ENCODE results near the gene SLC22A12.

Gene SLC22A12

DNA sequence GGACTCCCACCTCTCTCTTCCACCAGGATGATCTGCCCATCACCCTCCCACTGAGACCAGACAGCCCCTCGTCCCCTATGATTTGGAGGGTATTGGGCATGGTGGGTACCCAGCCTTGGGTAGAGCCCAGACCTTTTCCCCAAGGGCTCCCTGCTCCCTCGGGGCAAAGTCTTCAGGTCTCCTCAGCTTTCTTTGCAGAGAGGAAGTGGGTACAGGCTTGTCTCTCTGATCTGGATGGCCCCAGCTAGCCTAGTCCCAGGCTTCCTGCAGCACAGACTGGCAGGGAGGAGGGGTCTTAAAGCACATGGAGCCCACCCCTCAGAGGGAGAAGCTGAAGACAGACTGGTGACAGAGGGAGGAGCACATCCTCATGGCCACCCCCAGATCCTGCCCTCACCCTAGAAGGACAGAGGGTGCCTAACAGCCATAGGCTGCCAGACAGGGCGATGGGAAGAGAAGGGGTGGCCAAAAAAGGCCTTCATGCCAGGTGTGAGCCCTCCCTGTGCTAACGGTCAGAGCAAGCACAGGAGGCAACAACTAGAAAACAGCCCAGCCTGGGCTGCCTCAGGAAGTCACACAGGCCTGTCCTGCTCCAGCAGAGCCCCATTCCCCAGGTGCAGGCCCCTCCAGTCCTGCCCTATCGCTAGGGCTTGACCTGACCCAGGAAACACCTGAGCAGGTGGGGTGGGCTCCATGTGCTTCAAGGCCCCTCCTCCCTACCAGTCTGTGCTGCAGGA, 30.4 kb downstream of the SLC22A12 start:
- DNase-seq (ENCODE audit: low spot score) = no peak
- FAIRE-seq = no peak

GRCh38 chr11:64622681-64623080, 31.7 kb downstream of the SLC22A12 start:
- no peak for DNase-seq (ENCODE audit: low spot score)
- FAIRE-seq = no peak

DNA sequence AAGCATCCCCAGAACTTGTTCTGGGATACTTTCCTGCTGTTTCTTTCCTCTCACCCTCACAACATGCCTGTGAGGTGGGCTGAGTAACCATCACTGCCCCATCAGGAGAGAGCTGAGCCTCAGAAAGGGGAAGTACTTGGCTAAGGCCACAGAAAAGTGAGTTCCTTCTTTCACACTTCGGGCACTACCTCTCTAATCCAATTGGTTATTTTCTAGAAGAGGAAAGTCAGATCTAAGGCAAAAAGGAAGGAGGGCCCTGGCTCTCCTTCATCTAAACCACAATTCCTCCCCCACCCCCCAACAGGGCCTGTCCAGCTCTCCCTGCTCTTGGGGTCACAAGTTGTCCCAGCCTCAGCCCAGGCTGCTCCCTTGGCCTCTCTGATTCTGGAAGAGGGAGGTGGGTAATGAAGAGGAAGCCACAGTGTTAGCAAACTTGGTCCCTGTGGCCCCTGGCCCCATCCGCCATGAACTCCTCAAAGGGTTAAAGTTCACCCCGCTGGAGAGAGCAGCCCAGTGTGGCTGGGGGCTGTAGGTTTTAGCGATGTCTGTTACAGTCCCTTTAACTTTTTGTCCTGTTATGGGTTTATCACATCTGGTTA, 34.0 kb downstream of the SLC22A12 start:
- FAIRE-seq = no peak
- DNase-seq (ENCODE audit: low spot score) = no peak

DNA sequence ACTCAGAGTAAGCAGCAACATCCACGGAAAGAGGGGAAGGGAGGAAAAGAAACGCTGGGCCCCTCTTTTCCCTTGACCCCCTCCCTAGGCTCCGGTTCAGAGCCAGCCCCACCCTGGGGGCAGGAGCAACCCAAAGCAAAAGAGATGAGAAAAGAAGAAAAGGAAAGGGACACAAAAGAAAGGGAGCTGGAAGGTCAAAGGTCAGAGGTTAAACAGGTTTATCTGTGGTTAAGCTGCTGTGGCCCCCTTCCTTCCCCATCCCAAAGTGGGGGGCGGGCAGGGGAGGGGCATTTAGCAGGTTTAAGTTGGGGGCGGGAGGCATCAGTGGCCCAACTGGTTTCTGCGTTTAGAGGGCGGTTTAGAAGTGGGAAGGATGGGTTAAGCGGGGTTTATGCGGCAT, 35.6 kb downstream of the SLC22A12 start:
- DNase-seq (ENCODE audit: low spot score) (no peak), FAIRE-seq (no peak)

DNA sequence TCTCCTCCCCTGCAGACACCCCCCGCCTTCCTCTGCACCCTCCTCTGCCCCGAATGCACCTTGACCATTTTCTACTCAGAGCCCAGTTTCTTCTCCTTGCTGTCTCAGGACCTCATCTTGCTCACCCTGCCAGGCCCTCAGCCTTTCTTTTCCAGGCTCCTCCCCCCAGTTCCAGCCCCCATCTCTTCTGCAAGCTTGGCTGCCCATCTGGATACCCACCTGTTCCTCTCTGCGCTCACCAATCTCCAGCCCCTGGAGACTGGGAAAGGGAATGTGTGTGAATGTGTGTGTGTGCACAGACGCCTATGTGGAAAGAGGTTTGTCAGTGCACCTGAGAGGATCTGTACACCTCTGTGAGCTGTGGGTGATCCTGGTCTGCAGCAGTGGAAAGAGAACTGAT, 36.4 kb downstream of the SLC22A12 start:
- no peak for FAIRE-seq
- no peak for DNase-seq (ENCODE audit: low spot score)

- no peak for DNase-seq (ENCODE audit: low spot score)
- FAIRE-seq = no peak
Observed at GRCh38 chr11:64628596-64628995, 37.6 kb downstream of the SLC22A12 start.

DNA sequence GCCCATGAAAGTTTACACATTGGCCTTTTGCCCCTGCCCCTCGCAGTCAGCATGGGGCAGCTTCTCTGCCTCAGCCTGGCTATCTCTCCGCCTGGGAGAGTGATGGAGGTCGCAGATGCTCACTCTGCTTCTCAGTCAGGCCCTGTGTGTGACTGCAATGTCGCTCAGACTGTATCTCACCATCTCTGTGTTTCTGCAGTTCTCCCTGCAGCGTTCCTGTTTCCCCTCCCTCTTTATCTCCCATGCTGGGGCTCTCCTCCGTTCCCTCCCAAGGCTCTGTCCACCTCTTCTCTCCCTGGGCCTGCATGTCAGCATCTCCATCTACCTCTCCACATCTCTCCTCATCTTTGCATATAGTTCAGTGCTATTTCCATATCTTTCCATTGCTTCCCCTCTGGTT, 38.1 kb downstream of the SLC22A12 start:
- FAIRE-seq = no peak
- DNase-seq (ENCODE audit: low spot score) = no peak

GRCh38 chr11:64629796-64630562, 39.0 kb downstream of the SLC22A12 start:
- no peak for DNase-seq (ENCODE audit: low spot score)
- FAIRE-seq = no peak

- FAIRE-seq (no peak), DNase-seq (ENCODE audit: low spot score) (no peak)
Observed at GRCh38 chr11:64631675-64632074, 40.7 kb downstream of the SLC22A12 start.

DNA sequence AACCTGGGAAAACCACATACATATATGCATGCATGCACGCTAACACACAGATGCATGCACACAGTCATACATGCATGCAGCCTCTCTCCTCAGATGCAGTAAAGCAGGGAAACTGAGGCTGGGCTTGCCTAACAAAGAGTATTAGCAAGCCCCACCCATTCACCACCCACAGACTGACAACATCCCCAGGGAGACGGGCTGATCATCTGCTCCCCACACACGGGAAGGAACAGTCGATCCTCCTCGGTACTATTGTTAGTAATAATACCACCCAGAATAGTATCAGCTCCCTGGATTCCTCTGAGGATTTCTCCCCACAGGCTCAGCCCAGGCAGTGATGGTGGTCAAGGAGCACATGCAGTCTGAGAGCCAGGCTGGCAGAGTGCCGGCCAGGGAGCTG, 41.2 kb downstream of the SLC22A12 start:
- no peak for DNase-seq (ENCODE audit: low spot score)
- no peak for FAIRE-seq

DNA sequence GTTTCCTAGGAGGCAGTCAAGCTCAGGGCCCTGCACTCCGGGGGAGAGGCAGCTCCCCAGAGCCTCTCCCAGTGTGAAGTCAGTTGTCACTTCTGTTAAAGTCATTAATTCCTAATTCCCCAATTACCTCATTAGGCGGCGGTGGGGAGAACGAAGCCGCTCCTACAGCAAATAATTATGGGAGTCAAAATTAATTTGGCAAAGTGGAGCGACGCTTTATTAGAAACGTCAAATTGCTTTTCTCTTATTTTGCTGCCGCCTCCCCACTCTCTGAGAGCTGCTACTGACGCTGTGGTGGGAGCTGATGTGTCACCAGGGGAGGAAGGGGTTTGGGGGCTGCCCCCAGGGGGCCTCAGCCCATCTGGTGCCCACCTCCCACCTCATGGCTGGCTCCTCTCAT, 41.6 kb downstream of the SLC22A12 start:
- FAIRE-seq (no peak), DNase-seq (ENCODE audit: low spot score) (no peak)

- no peak for DNase-seq (ENCODE audit: low spot score)
- FAIRE-seq = no peak
Observed at GRCh38 chr11:64633555-64634159, 42.6 kb downstream of the SLC22A12 start.

- FAIRE-seq (no peak), DNase-seq (ENCODE audit: low spot score) (no peak)
Observed at GRCh38 chr11:64637334-64638017, 46.5 kb downstream of the SLC22A12 start.

- no peak for FAIRE-seq
- no peak for DNase-seq (ENCODE audit: low spot score)
Observed at GRCh38 chr11:64638018-64638665, 47.1 kb downstream of the SLC22A12 start.

DNA sequence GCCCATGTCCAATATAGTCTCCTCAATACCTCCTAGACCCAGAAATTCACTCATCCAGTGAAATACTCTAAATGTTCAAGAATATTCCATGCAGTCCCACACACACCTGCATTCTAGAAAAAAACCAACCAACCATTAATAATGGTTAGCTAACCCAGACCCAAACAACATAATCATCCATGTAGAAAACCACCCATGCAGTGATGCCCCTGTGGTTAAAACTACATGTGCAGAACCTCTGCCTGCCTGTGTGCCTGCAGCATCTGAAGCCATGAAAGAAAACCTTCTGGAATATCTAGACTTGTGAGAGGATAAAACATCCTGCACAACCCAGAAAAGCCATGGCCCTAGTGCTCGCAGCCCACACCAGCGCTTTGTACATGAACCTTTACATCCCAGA, 47.8 kb downstream of the SLC22A12 start:
- no peak for FAIRE-seq
- DNase-seq (ENCODE audit: low spot score) = no peak

DNA sequence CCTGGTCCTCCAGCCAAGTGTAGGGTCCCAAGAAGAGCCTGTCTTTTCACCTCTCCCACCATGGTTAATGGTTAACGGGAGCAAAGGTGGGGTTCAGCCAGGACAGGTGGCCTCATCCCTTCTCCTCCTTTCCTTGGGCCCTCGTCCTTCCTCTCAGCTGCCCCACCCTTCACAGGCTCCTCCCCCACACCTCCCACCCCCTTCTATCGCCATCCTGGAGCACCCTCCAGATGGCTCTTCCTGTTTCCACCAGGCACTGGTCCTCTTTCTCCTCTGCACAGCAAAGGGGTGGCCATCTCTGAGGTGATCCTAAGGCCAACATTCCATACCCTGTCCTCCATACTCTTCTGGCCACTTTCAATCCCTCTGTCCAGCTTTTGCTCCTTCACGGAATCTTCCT, 48.9 kb downstream of the SLC22A12 start:
- FAIRE-seq (no peak), DNase-seq (ENCODE audit: low spot score) (no peak)

- DNase-seq (ENCODE audit: low spot score) = no peak
- no peak for FAIRE-seq
Observed at GRCh38 chr11:64641596-64642417, 50.8 kb downstream of the SLC22A12 start.

- FAIRE-seq = no peak
- no peak for DNase-seq (ENCODE audit: low spot score)
Observed at GRCh38 chr11:64642418-64642735, 51.4 kb downstream of the SLC22A12 start.

DNA sequence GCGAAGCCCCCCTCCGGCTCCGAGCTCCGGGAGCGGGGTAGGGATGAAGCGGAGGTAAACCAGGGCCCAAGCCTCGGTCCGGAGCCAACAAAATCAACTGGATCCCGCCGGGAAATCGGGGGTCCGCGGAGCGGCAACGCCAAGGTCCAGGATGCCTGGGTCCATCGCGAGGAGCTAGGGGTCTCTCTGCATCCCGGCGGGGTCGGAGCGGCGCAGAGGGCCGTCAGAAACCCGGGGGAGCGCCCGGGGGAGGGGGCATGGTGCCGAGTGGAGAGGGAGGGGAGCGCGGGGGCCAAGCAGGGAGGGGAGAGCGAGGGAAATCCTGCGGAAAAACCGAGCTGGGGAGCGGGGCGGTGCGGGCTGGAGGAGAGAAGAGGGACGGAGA, 51.8 kb downstream of the SLC22A12 start:
- DNase-seq (ENCODE audit: low spot score) (no peak), FAIRE-seq (no peak)

GRCh38 chr11:64643256-64643881, 52.3 kb downstream of the SLC22A12 start:
- FAIRE-seq (no peak), DNase-seq (ENCODE audit: low spot score) (no peak)

Measured in RCC 7860 (cell line).